Left ventricle myocardium inferior (tissue), 1 donor: ENCODE data around the gene ACBD3. TPM values are rescaled to one million over a fixed set of nuclear protein-coding genes. Genes with fewer than 3 reads are reported as not detected.

Experiments
- DNase-seq: peaks from one replicate; pipeline ENCODE4 v3.0.0-alpha.2; 2020
- H3K27ac ChIP-seq: fragments of 200-600 bp; replicated peaks from 2 replicates; pipeline ENCODE4 v1.8.0; 2021
- H3K27me3 ChIP-seq: fragments of 200-600 bp; 2 replicates; pipeline ENCODE4 v1.8.0; 2021; ENCODE audit warnings: low read depth
- H3K36me3 ChIP-seq: fragments of 200-600 bp; 2 replicates; pipeline ENCODE4 v1.8.0; 2021
- H3K4me1 ChIP-seq: fragments of 200-600 bp; 2 replicates; pipeline ENCODE4 v1.8.0; 2021
- H3K4me3 ChIP-seq: fragments of 200-600 bp; 2 replicates; pipeline ENCODE4 v1.8.0; 2021; ENCODE audit warnings: mild to moderate bottlenecking, moderate library complexity
- H3K9me3 ChIP-seq: fragments of 200-600 bp; replicated peaks from 2 replicates; pipeline ENCODE4 v1.8.0; 2021
- CTCF ChIP-seq: fragments of 200-600 bp; IDR thresholded peaks from 2 replicates; pipeline ENCODE4 v1.8.0; 2021; ENCODE audit warnings: antibody characterized with exemption, mild to moderate bottlenecking, borderline replicate concordance
- intact Hi-C: fragments of 100-400 bp; cut with micrococcal nuclease; formaldehyde crosslinking; loops from one replicate; pipeline ENCODE4 v1.11.0; 2022
- total RNA-seq: library from RNA; stranded (reverse); fragmentation: NEBNext Ultra II Directional; extraction: Animal tissue kit (Norgen Biotek cat#: 25700); gene quantifications from one replicate; pipeline ENCODE4 v1.2.1, GENCODE V29; 2021
- donor health status: DM: no; HTN: yes; CAD: no; lungs with severe emphysema.

ACBD3 gene
- total RNA-seq, 1 donor from 2014 or later, result 29.6 TPM

- Histone ChIP-seq H3K36me3 (no peaks in the 10 kb centered on the region), H3K27me3 (peaks cover 5% of the 10 kb centered on the region), H3K9me3 (no peaks in the 10 kb centered on the region), H3K27ac (no peak overlapping the region), H3K4me3 (no peak overlapping the region), H3K4me1 (peaks cover 9% of the 10 kb centered on the region)
- intact Hi-C loops, result no loop called here
- no peak for TF ChIP-seq CTCF
- no peak for DNase-seq
Observed at GRCh38 chr1:226097866-226098625, 88.5 kb downstream of the ACBD3 start.

GRCh38 chr1:226095286-226095685 is 91.3 kb downstream of the ACBD3 start:
- intact Hi-C loops, result no loop called here
- peaks cover 4% of the 10 kb centered on the region for H3K4me1 ChIP-seq
- no peak for TF ChIP-seq CTCF
- peaks cover 5% of the 10 kb centered on the region for H3K27me3 ChIP-seq
- H3K36me3 ChIP-seq, result no peaks in the 10 kb centered on the region
- H3K9me3 ChIP-seq, result no peaks in the 10 kb centered on the region
- no peak overlapping the region for H3K4me3 ChIP-seq
- no peak overlapping the region for H3K27ac ChIP-seq
- no peak for DNase-seq

Other genes starting within 250 kb of the ACBD3 start
- gene LEFTY2, start 245.5 kb downstream of the ACBD3 start, total RNA-seq, result 0.69 TPM
- 11.3 TPM for gene SDE2, start 187.4 kb downstream of the ACBD3 start, total RNA-seq
- gene H3-3A, start 124.0 kb downstream of the ACBD3 start, total RNA-seq, result 324 TPM
- not detected for gene MIXL1, start 36.9 kb upstream of the ACBD3 start, total RNA-seq
- gene LIN9, start 122.4 kb upstream of the ACBD3 start, total RNA-seq, result 19.5 TPM
- 138 TPM for gene PARP1, start 221.4 kb upstream of the ACBD3 start, total RNA-seq